GM12875 (cell line): Measurements from ENCODE around the gene MORC1.

Source experiments
- H3K4me3 ChIP-seq: one replicate; pipeline ENCODE4 v1.5.1; 2011; ENCODE audit warnings: low read depth, low read length, control low read depth
- CTCF ChIP-seq: IDR thresholded peaks from 2 replicates; pipeline ENCODE4 v1.5.1; 2011; ENCODE audit warnings: low read depth, mild to moderate bottlenecking, control low read depth, inconsistent platforms, low read length, moderate library complexity, borderline replicate concordance; ENCODE audit not compliant: insufficient read depth

The MORC1 gene

GRCh38 chr3:109033000-109033660 is 84.8 kb downstream of the MORC1 start:
- no peak overlapping the region for H3K4me3 ChIP-seq
- no peak for TF ChIP-seq CTCF

GRCh38 chr3:109028753-109029152 is 89.2 kb downstream of the MORC1 start:
- no peak for TF ChIP-seq CTCF
- no peak overlapping the region for H3K4me3 ChIP-seq

- TF ChIP-seq CTCF, result no peak
- H3K4me3 ChIP-seq, result no peak overlapping the region
These were observed 91.1 kb downstream of the MORC1 start for GRCh38 chr3:109026821-109027220.

- no peak overlapping the region for H3K4me3 ChIP-seq
- TF ChIP-seq CTCF, result no peak
These were observed 92.0 kb downstream of the MORC1 start for GRCh38 chr3:109025896-109026295.

- peak; percentile 50; the same call in 1 of the 2 replicates for TF ChIP-seq CTCF
- no peak overlapping the region for H3K4me3 ChIP-seq
These were observed 94.2 kb downstream of the MORC1 start for GRCh38 chr3:109023656-109024254.

- no peak overlapping the region for H3K4me3 ChIP-seq
- TF ChIP-seq CTCF, result no peak
These were observed 94.8 kb downstream of the MORC1 start for GRCh38 chr3:109023167-109023566.

- no peak for TF ChIP-seq CTCF
These were observed 96.4 kb downstream of the MORC1 start for GRCh38 chr3:109021556-109021955.

More at GRCh38 chr3:109021556-109021955, 96.4 kb downstream of the MORC1 start:
- H3K4me3 ChIP-seq, result no peak overlapping the region
